ENCODE measurements around the gene PBX3.

The PBX3 gene

DNA sequence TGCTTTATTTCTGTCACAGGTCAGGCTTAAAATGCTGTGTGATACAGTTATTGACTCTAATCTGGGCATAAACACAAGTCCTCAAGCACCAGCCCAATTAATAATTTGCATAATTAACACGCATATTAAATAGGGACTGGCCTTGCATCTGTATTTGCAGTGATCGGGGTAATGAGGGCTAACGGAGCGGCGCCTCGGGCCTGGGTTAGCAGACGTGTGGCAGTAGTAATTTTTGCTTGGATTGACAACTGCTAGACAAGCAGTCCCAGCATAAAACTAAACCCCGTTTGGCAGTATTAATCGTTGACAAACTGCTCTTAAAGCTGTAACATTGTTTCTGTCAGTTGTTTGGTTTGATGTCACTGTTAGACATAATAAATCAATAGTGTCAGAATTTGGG is 109.2 kb downstream of the PBX3 start:
- TF ChIP-seq, protein P1, sequence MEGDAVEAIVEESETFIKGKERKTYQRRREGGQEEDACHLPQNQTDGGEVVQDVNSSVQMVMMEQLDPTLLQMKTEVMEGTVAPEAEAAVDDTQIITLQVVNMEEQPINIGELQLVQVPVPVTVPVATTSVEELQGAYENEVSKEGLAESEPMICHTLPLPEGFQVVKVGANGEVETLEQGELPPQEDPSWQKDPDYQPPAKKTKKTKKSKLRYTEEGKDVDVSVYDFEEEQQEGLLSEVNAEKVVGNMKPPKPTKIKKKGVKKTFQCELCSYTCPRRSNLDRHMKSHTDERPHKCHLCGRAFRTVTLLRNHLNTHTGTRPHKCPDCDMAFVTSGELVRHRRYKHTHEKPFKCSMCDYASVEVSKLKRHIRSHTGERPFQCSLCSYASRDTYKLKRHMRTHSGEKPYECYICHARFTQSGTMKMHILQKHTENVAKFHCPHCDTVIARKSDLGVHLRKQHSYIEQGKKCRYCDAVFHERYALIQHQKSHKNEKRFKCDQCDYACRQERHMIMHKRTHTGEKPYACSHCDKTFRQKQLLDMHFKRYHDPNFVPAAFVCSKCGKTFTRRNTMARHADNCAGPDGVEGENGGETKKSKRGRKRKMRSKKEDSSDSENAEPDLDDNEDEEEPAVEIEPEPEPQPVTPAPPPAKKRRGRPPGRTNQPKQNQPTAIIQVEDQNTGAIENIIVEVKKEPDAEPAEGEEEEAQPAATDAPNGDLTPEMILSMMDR (IDR thresholded peaks at IDR 0.05) = no peak

DNA sequence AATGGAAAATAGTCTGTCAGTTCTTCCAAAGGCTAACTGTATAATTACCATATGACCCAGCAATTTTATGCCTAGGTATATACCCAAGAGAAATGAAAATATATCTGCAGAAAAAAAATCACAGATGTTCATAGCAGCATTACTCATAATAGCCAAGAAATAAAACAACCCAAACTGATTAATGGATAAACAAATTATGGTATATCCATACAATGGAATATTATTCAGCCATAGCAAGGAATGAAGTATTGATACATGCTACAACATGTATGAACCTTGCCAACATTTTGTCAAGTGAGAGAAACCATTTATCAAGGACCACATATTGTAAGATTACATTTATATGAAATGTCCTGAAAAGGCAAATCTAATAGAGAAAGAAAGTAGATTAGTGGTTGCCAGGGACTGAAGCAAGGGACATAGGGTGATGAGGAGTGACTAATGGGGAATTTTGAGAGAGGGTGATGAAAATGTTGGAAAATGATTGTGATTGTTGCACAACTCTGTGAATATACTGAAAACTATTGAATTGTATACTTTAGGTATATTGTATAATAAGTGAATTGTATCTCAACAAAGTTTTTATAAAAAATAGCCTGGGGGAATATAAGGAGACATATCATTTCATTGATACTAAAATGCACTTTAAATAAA is 114.4 kb downstream of the PBX3 start:
- TF ChIP-seq, protein P1 (IDR thresholded peaks at IDR 0.05) = no peak

DNA sequence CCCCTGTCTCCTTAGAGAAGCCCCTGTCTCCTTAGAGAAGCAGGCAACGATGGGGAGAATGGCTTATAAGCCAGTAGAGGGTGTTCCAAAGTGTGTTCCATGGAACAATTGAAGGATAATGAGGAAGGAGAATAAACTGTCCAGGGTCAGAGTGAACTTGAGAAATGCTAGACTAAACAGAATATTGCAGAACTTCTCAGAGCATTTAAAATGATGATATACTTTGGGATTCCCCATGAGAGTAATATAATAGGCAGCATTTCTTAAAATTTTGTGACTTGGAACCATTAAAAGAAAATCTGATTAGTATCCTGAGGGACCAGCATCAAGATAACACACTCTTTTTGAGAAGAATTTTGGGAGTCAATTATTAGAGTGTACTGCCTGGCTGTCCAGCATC is 116.8 kb downstream of the PBX3 start:
- TF ChIP-seq, protein P1 (IDR thresholded peaks at IDR 0.05) = no peak

DNA sequence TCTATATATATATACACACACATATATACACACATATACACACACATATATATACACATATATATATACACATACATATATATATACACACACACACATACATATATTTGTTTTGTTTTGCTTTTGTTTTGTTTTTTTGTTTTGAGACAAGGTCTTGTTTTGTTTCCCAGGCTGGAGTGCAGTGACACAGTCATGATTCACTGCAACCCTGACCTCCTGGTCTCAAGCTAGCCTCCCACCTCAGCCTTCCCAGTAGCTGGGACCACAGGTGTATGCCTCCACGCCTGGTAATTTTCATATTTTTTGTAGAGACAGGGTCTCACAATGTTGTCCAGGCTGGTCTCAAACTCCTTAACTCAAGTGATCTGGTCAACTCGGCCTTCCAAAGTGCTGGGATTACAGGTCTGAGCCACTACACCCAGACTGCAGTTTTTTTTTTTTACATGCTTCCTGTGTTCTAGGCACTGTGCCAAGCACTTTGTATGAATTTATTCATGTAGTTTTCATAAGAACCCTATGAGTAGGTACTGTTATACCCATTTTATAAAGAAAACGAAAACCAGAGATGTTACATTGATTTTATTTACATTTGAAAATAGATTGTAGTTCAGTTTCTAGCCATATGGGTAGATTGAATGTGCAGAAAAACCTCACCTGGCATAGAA is 120.7 kb downstream of the PBX3 start:
- TF ChIP-seq, protein P1 (IDR thresholded peaks at IDR 0.05) = no peak

DNA sequence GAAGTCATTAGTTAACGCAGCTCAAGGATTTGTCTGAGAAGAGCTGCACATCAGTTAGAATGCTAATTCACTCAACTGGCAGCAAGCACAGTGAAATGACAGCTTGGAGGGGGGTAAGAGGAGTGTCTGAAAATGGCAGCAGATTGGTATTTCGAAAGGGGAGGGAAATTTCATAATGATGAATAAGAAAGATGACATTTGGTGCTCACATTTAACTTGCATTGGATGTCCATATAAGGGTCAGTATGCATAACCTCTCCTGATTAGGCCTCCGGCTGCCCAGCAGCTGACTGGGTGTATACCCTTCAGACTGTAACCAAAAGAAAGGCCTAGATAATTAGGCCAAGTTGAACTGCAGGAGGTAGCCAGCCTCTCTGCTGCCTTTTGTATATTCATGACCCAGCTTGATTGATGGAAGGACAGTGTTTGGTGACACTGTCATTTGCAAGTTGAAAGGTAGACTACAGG is 131.0 kb downstream of the PBX3 start:
- TF ChIP-seq, protein P1 (IDR thresholded peaks at IDR 0.05) = no peak

DNA sequence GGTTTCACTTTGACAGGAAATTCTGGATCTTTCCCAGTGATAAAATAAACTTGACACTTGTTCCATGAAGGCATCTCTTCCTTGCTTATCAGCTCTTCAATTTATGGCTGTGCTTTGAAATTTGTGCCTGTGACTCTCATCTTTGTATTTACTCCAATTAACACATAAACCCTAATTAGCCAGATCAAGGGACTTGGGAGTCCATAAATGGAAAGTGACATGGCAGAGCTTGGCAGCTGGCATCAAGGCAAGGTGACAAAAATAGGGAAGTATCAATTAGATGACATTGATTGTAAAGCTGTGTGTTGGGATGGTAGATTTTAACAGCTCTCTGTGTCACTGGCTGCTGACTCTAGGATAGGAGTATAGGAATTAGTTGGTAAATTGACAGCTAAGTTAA is 133.9 kb downstream of the PBX3 start:
- TF ChIP-seq, protein P1 (IDR thresholded peaks at IDR 0.05) = no peak

DNA sequence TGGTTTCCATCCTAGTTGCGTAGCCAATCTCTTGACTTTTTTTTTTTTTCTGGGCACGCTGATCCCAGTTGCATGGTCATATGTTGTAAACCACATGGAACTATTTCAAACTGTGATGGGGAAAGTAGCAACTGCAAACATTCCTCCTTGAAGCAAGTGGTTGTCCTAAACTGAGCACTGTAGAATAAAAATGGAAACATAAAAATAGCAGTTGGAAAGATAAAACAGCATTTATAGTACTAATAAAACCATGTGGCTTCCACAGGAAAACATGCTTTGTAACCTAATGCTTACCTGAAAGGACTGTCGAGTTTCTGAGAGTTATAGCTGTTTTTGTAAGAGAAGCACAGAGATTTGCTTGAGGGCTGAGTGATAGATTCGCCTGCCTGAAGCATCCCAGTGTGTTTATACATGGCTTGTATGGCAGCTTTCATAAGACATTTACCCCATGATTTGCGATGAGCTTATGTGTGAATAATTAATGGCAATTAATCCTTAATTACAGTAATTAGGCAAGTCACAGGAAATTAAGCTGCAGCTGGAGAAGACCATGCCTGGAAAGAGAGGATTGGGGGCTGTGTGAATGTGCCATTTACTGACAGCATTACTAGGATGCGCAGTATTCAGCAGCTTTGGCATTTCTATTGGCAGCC is 136.5 kb downstream of the PBX3 start:
- TF ChIP-seq, protein P1 (IDR thresholded peaks at IDR 0.05) = no peak

All from LNCAP (cell line).